ENCODE data around the gene CHST11. TPM values are rescaled to one million over a fixed set of nuclear protein-coding genes. Genes with fewer than 3 reads are reported as not detected.

The CHST11 gene
- total and polyA plus RNA-seq, 10 of the 15 experiments (the other 5 are each of a cell fraction or from before 2014, with no cell fraction given), result 1.9 to 38.1 (median 17.2) TPM

DNA sequence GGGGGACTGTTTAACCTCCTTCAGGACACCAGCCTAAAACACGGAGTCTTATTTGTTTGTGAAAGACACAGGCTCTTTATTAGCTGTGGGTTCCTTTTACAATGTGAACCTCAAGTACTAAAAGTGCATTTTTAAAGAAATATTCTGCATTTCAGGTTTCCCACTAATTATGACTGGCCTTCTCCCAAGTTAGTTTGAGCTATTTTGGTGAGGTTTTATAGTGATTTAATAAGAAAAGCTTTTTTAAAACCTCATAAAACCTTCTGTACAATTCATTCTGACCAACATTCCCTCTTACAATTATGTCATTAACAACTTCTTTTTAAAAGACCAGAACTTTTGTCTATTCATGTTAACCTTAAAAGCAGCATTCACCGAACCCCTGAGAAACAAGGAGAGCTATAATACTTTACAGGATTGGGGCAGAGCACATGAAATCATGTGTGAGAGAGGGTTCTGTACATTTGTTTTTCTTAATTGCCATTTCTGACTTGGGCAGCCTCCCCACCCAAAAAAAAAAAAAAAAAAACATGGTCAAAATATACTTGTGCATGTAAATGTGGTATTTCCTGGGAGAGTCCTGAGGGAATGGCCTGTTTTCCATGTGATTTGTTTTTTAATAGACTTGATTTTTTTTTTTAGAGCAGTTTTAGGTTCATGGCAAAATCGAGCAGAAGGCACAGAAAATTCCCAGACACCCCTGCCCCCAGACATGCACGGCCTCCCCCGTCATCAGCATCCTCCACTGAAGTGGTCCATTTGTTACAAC, 169.5 kb downstream of the CHST11 start (continued):
- TF ChIP-seq, protein P1, sequence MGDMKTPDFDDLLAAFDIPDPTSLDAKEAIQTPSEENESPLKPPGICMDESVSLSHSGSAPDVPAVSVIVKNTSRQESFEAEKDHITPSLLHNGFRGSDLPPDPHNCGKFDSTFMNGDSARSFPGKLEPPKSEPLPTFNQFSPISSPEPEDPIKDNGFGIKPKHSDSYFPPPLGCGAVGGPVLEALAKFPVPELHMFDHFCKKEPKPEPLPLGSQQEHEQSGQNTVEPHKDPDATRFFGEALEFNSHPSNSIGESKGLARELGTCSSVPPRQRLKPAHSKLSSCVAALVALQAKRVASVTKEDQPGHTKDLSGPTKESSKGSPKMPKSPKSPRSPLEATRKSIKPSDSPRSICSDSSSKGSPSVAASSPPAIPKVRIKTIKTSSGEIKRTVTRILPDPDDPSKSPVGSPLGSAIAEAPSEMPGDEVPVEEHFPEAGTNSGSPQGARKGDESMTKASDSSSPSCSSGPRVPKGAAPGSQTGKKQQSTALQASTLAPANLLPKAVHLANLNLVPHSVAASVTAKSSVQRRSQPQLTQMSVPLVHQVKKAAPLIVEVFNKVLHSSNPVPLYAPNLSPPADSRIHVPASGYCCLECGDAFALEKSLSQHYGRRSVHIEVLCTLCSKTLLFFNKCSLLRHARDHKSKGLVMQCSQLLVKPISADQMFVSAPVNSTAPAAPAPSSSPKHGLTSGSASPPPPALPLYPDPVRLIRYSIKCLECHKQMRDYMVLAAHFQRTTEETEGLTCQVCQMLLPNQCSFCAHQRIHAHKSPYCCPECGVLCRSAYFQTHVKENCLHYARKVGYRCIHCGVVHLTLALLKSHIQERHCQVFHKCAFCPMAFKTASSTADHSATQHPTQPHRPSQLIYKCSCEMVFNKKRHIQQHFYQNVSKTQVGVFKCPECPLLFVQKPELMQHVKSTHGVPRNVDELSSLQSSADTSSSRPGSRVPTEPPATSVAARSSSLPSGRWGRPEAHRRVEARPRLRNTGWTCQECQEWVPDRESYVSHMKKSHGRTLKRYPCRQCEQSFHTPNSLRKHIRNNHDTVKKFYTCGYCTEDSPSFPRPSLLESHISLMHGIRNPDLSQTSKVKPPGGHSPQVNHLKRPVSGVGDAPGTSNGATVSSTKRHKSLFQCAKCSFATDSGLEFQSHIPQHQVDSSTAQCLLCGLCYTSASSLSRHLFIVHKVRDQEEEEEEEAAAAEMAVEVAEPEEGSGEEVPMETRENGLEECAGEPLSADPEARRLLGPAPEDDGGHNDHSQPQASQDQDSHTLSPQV (IDR thresholded peaks at IDR 0.05), result no peak
- TF ChIP-seq CREM (IDR thresholded peaks at IDR 0.05; ENCODE audit: low read depth) (no peak), YY1 (IDR thresholded peaks at IDR 0.05; ENCODE audit: low read depth, low read length) (no peak), CBX3 (IDR thresholded peaks at IDR 0.05; ENCODE audit: borderline replicate concordance, low read depth) (no peak), BACH1 (IDR thresholded peaks at IDR 0.05; ENCODE audit: borderline replicate concordance) (no peak), LARP7 (IDR thresholded peaks at IDR 0.05) (no peak), RBBP5 (conservative IDR thresholded peaks at IDR 0.05) (no peak), SPI1 (IDR thresholded peaks at IDR 0.05; ENCODE audit: borderline replicate concordance, insufficient read depth, low read depth, low read length) (no peak), POLR2AphosphoS5 (IDR thresholded peaks at IDR 0.05; ENCODE audit: low read length) (no peak)
